NCI-H748 treated with DMSO at 0.1 percent for 48 hours (cell line): ENCODE results near the gene TMC6.
"Not testable (repeated sequence)": the region's sequence is repeated elsewhere in the genome, so short reads cannot be mapped to it uniquely, and the experiment has no call there.

ENCODE experiments used
- DNase-seq: peaks from one replicate; lab custom pipeline; 2025; lab: John Stamatoyannopoulos, UW

The TMC6 gene, protein sequence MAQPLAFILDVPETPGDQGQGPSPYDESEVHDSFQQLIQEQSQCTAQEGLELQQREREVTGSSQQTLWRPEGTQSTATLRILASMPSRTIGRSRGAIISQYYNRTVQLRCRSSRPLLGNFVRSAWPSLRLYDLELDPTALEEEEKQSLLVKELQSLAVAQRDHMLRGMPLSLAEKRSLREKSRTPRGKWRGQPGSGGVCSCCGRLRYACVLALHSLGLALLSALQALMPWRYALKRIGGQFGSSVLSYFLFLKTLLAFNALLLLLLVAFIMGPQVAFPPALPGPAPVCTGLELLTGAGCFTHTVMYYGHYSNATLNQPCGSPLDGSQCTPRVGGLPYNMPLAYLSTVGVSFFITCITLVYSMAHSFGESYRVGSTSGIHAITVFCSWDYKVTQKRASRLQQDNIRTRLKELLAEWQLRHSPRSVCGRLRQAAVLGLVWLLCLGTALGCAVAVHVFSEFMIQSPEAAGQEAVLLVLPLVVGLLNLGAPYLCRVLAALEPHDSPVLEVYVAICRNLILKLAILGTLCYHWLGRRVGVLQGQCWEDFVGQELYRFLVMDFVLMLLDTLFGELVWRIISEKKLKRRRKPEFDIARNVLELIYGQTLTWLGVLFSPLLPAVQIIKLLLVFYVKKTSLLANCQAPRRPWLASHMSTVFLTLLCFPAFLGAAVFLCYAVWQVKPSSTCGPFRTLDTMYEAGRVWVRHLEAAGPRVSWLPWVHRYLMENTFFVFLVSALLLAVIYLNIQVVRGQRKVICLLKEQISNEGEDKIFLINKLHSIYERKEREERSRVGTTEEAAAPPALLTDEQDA

DNA sequence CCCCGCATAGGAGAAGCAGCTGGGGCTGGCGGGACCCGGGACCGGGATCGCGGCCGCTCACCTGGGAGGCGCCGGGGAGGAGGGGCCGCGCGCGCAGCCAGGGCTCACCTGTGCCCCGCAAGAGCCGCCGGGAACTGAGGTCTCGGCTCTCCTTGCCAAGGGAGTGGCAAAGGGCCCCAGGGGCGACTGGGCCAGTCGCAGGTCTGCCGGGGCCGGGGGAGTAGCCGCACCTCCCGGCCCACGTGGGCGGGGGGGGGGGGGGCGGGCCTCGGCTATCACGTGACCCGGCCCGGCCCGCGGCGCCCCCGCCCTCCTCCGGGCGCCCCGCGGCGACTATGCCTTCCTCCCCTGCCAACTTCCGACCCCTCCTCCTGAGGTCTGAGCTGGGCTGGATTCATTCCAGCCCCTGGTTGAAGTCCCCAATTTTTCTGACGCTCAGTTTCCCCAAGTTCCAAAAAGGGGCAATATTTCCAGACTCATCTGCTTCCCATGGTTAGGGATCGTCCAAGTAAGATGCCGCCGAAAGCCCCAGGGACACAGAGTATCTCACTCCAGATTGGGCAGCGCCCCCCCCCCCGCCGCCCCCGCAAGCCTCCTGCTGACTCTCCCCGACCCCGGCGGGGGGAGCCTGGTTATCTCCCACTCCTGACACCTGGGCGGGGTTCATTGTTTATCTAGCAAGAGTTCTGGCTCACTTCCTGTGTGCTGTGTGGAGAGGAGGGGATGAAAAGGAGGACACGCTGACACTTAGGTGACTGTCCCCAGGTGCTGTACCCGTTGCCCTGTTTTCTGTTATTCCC is at the start of gene TMC6:
Gene TMC6 (minus strand): TSS at position 205 of the 800 bp plus-strand sequence. CDS start 1,923 bp downstream, outside the sequence.
- DNase-seq, result peak; percentile 28

DNA sequence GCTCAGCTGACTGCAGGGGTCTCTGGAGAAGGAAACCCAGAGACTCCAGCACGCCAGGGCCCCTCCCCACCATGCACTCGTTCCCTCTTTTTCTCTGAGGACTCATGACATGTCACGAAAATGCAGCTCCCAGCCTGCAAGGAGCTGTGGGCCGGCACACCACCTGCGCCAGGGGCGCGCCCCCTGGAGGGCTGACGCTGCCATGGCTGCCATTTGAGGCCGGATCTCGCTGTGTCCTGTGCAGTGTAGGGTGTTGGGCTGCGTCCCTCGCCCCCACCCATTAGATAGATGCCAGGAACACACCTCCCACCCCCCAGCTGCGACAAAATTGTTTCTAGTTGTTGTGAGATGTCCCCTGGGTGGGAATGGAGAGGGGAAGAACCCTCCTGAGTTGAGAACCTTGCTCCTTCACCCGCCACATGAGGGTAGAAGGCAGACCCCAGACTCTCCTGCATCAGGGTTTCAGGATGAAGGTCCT is 48.0 kb upstream of the TMC6 start:
- no peak for DNase-seq

DNA sequence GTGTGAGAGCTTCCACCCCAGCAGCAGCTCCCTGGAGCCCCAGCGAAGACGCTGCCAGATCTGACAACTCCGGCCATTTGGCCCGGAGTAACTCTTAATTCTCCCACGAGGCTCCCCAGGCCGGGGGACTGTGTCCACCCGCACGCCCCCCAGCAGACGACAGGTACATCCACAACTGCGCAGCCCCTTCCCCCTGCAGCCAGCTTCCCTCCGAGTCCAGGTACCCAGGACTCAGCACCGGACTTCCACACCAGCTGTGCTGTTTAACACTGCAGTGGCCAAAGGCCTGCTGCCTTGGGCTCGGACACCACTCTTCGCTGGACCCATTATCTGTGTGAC is 47.1 kb upstream of the TMC6 start:
- no peak for DNase-seq

DNA sequence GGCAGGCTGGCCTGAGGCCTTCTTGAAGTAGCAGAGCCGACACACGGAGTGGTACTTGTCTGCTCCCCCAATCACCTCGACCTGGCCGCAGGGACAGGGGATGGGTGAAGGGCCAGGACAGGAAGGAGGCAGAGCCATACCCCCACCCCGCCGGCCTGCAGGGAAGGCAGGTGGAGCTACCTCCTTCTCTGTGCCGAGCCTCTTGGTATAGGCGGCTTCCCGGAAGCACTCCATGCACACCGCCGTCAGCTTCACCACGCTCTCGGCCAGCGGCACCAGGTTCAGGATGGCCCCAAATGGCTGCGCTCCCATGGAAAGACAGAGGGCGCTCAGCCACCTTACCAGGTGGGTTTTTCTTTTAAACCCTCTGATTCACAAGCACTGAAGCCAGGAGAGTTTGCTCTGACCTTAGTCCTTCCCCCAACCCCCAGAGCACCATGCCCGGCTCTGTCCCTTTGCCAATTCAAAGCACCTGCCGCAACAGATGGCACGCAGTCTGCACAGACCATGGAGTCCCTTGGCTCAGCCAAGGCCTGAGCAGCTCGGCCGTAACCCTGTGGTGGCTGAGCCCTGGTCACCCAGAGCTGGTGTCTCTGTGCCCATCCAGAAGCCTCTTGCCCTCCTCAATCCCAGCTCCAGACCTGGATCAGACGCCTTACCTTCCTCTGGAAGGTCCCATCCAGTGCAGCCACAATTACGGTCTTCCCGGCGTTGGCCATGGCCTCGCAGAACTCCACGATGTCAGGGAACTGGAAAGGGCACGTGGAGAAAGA is 46.5 kb upstream of the TMC6 start:
- DNase-seq, result no peak

DNA sequence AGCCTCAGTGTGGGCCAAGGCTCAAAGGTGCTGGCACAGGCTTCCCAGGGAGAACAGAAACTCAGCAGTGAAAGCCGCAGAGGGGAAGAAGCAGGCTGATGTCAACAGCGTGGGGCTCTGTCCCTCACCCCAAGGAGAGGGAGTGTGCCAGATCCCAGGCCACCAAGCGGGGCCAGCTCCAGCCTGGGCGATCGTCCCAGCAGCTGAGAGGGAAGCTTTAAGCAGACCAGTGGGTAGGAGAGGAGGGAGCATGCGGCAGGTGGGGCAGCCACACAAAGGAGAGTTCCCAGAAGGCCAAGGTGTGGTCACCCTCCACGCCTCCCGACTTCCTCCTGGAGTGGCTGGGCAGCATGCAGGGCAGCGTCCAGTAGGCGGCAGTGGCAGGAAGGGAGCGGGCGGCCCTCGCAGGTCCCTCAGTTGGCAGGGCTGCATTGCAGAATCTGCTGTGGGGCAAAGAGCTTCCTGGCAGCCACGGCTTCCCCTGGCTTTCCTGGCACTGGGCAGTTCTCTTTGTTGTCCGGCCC is 45.9 kb upstream of the TMC6 start:
- no peak for DNase-seq

DNA sequence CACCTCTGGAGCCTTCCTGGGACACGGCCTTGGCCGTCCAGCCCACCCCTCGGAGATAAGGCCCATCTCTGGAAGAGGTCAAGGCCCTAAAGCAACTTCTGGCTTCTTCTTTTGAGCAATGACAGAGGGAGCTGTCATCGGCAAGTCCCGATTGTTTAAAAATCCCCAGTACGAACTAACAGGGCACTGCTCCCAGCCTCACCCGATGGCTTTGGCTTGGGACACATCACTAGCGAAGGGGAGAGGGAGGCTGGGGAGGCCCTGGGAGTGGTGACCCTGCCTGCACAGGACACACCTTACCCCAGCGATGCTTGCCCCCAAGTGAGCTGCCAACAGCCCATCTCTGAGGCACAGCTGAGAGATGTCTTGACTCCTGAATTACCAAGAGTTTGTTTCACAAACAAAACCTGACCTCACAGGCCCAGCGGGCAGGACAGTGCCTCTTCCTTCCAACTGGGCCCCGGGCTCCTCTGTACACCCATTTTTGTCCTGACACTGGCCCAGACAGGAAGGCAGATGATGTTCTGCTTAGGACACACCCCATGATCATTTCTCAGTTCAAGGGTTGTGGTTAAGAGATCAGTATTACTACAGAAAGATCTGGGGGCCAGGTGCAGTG is 44.7 kb upstream of the TMC6 start:
- no peak for DNase-seq

DNA sequence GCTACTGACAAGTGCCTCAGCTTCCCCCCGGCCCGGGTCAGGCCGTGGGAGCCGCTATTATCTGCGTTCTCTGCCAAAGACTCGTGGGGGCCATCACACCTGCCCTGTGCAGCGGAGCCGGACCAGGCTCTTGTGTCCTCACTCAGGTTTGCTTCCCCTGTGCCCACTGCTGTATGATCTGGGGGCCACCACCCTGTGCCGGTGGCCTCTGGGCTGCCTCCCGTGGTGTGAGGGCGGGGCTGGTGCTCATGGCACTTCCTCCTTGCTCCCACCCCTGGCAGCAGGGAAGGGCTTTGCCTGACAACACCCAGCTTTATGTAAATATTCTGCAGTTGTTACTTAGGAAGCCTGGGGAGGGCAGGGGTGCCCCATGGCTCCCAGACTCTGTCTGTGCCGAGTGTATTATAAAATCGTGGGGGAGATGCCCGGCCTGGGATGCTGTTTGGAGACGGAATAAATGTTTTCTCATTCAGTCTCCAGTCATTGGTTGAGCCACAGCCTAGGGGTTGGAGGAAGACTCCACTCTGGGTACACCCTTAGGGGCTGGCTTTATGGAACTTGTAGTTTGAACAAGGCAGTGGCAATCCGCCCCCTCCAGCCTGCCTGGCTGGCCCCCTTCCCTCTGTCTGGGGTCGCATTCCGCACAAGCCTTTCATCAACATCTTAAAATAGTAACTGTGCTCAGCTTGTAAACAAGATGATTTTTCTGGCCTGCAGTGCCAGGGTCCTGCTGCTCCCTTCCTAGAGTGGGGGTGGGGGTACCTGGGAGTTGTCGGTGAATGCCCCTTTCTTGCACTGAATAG is 43.9 kb upstream of the TMC6 start:
- DNase-seq, result no peak

DNA sequence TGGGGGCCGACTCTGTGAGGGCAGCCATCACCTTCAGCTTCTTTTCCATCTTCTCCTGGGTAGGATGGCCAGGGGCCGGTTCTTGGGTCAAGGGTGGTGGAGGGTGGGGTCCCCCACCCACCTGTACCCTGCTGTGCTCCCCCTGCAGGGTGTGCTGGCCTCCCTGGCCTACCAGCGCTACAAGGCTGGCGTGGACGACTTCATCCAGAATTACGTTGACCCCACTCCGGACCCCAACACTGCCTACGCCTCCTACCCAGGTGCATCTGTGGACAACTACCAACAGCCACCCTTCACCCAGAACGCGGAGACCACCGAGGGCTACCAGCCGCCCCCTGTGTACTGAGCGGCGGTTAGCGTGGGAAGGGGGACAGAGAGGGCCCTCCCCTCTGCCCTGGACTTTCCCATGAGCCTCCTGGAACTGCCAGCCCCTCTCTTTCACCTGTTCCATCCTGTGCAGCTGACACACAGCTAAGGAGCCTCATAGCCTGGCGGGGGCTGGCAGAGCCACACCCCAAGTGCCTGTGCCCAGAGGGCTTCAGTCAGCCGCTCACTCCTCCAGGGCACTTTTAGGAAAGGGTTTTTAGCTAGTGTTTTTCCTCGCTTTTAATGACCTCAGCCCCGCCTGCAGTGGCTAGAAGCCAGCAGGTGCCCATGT is 43.2 kb upstream of the TMC6 start:
- not testable (repeated sequence) for DNase-seq

DNA sequence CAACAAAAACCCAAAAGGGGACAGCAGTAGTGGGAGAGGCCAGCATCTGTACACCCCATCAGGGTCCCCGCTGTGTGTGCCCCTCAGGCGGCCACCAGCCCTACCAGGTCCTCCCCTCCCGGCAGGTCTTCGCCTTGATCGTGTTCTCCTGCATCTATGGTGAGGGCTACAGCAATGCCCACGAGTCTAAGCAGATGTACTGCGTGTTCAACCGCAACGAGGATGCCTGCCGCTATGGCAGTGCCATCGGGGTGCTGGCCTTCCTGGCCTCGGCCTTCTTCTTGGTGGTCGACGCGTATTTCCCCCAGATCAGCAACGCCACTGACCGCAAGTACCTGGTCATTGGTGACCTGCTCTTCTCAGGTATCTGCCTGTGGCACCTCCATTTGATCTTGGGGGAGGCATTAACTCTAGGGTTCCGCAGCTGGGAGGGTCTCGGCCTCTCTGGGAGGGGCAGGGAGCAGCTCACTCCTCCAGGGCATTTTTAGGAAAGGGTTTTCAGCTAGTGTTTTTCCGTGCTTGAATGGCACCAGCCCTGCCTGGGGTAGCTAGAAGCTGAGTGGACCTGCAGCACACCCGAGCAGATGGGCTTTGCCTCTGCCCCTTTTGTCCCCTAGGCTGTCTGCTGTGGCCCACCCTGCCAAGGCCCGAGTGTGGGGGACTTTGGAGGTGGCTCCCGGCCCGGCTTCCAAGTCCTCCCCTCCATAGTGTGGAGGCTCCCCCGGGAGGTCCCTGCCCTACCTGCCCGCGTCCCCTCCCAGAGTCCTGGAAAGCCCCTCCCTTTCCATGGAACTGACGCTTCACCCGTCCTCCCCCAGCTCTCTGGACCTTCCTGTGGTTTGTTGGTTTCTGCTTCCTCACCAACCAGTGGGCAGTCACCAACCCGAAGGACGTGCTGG is 42.4 kb upstream of the TMC6 start:
- DNase-seq, result no peak

DNA sequence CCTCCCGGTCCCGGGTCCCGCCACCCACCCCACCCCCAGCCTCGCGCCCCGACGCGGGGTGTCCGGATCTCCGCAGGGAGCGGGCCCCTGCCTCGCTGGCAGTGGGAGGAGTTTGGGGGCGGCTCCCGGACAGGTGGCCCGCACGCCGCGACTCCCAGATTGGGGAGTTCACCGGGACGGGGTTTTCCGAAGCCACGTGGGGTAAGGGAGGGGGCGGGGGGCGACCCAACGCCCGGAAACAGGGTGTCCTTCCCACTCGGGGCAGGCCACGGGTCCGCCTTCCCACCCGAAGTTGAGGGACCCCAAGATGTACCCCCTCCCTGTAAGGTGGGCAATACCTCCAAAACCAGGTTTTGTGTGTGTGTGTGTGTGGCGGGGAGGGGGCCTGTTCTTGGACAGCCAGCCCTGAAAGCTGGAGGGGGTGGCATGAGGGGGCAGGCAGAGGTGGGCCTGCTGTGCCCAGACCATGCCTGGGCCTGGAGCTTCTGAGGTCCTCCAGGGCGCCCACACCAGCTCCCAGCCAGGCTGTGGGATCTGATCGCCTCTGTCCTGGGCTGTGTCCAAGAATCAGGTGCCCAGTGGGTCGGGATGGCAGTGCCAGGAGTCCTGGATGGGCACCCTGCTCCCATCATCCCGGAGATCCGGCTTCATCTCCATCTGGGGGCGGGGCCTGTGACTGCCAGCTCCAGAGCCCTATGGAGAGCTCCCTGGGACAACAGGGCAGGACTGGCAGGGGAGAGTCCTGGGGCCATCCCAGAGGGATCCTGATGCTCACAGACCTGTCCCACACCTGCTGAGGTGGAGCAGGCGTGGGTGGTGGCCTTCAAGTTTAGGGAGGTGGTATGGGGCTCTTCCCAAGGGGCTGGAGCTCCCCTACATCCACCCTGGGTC is 40.6 kb upstream of the TMC6 start:
- peak; percentile 3 for DNase-seq

DNA sequence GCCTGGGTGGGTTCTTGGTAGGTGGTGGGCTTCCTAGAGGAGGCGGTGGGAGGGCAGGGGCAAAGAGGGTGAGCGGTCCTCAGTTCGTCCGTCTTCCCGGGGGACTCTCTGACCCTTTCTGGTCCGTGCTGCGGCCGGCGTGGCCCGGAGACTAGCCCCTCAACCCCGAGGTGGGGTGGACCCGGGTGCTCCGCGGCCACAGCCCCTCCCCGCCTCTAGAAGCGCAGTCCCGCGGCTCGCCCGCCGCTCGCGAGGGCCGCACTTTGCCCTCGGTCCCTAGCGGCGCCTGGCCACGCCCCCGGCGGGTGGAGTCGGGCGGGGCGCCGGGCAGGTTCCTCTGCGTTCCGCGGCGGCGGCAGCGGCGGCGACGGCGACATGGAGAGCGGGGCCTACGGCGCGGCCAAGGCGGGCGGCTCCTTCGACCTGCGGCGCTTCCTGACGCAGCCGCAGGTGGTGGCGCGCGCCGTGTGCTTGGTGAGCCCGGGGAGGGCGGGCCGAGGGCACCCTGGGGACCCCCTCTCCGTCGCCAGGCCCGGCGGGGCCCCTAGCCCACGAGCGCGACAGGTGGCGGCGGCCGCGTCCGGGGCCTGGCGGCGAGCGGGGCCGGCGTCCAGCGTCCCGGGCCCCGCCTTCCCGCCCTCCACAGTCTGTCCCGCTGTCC is 39.8 kb upstream of the TMC6 start, which contains the start of gene SYNGR2:
Gene SYNGR2 (plus strand): TSS at position 340 of the 661 bp plus-strand sequence. CDS start 36 bp downstream, at position 376.
- DNase-seq, result peak; percentile 48

DNA sequence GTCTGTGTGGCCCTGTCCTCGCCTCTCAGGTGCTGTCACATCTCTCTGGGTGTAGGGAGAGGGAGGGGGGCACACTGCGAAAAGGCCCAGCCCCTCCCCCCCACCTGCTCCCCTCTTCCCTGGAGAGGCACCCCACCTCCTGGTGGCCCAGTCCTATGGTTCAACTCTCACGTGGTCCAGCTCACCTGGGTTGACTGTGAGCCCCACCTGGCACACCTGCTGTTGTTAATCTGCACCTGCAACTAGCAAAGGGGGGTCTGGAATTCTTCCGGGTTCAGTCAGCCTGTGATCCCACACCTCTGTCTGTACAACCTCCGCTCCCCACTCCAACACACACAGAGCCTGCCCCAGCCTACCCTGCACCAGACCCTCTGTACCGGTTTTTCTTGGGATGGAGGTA is 37.9 kb upstream of the TMC6 start:
- no peak for DNase-seq

DNA sequence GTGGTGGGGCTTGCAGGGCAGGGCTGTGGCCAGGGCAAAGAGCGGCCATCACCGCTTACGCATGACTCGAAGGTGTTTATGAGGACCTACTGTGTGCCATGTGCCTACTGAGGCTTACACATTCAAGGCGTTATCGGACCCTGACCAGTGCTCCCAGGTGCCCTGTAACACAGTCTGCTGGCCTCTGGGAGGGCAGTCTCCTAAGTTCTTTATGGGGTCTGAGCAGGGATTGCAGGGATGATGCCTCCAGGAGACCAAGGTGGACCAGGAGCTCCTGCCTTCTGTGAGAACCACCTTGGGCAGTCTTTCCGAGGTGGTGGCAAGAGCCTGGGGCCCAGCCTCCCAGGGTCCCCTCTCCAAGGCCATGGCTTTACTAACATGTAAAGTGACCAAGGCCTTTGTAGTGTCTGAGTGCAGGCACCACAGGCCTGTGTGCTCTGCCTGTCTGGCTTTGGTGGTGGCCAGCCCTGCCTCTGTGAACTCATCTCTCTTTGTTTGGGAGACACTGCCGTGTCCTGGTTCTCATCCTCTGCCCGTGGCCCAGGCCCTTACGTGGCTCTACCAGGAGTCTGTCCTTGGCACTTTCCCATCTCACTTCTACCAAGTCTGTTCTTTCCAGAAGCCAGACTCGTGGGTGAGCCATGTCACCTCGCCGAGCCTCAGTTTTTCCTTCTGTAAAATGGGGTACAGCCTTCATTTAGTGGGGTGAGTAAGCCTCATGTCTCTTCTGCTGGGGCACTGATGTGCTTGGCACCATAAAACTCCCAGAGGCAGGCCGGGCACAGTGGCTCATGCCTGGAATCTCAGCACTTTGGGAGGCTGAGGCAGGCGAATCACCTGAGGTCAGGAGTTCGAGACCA is 36.4 kb upstream of the TMC6 start:
- DNase-seq, result no peak

DNA sequence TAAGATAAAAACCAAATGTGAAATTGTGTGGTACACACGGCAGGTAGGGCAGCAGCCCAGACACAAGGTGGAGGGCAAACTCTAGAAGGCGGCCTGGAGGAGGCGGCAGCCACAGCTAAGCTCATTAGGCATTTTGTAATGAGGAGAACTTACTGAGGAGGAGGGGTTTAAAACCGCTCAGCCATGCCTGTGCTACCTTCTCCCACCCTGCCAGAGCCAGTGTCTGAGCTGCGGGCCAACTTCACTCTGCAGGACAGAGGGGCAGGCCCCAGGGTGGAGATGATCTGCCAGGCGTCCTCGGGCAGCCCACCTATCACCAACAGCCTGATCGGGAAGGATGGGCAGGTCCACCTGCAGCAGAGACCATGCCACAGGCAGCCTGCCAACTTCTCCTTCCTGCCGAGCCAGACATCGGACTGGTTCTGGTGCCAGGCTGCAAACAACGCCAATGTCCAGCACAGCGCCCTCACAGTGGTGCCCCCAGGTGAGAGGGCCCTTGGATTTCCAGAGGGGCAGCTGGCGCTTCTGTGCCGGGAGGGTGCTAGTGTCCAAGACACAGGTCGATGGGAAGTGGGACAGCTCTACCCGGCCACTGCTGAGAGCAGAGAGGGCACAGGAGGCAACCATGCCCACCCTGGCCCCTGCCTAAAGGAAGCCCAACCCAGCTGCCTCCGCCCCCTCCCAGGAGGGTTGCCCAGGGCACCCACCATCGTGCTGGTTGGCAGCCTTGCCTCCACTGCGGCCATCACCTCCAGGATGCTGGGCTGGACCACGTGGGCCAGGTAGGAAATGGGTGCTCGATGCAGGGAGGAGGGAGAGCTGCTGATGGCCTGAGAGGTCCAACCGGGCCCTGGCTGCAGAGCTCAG is 35.6 kb upstream of the TMC6 start:
- DNase-seq, result no peak
